GM23338 (cell line): ENCODE data around the gene FCRL3.

Source experiments
- CREB1 ChIP-seq: fragments of 250-450 bp; sonication (Bioruptor Pico); IDR thresholded peaks from 2 replicates; pipeline ENCODE4 v1.5.0; 2020; ENCODE audit warnings: low read depth, mild to moderate bottlenecking, moderate library complexity
- EZH2 ChIP-seq: fragments of 200-600 bp; sonication (generic); IDR thresholded peaks from one replicate; pipeline ENCODE4 v1.8.0; 2017; ENCODE audit warnings: antibody characterized with exemption, mild to moderate bottlenecking, low read depth; ENCODE audit not compliant: unreplicated experiment
- EZH2phosphoT487 ChIP-seq: fragments of 200-600 bp; sonication (generic); IDR thresholded peaks from one replicate; pipeline ENCODE4 v1.8.1; 2018; ENCODE audit warnings: antibody characterized with exemption; ENCODE audit not compliant: unreplicated experiment
- NANOG ChIP-seq: IDR thresholded peaks from 2 replicates; pipeline ENCODE4 v1.6.1; 2016; ENCODE audit warnings: antibody characterized with exemption, borderline replicate concordance
- POLR2AphosphoS5 ChIP-seq: IDR thresholded peaks from 2 replicates; pipeline ENCODE4 v1.6.1; 2016; ENCODE audit warnings: antibody characterized with exemption, low read depth
- STAT1 ChIP-seq: IDR thresholded peaks from one replicate; pipeline ENCODE4 v1.6.1; 2016; ENCODE audit warnings: antibody characterized with exemption; ENCODE audit not compliant: unreplicated experiment
- ZNF114 ChIP-seq: fragments of 250-450 bp; sonication (Bioruptor Pico); IDR thresholded peaks from 2 replicates; pipeline ENCODE4 v1.5.0; 2020; ENCODE audit warnings: mild to moderate bottlenecking, moderate library complexity
- ZNF331 ChIP-seq: fragments of 250-450 bp; sonication (Bioruptor Pico); IDR thresholded peaks from 2 replicates; pipeline ENCODE4 v1.5.0; 2020; ENCODE audit warnings: low read depth, mild to moderate bottlenecking, moderate library complexity
- TF ChIP-seq, protein P1 (sequence below): IDR thresholded peaks from one replicate; pipeline ENCODE4 v1.6.1; 2018; ENCODE audit warnings: antibody characterized with exemption; ENCODE audit not compliant: unreplicated experiment
- TF ChIP-seq, protein P2 (sequence below), 2 experiments: fragments of 200-600 bp in 1 of 2; sonication (generic) in 1 of 2; conservative IDR thresholded peaks; 2 replicates each; pipeline versions ENCODE4 v1.5.1 to v1.6.1; 2016 to 2017; ENCODE audit warnings: antibody characterized with exemption in 2 of 2, low read depth in 2 of 2, mild to moderate bottlenecking in 2 of 2, moderate library complexity in 1 of 2
- TF ChIP-seq, protein P3 (sequence below): IDR thresholded peaks from 2 replicates; pipeline ENCODE4 v1.6.1; 2016; ENCODE audit warnings: antibody characterized with exemption
- TF ChIP-seq, protein P4 (sequence below): fragments of 250-450 bp; sonication (Bioruptor Pico); IDR thresholded peaks from 2 replicates; pipeline ENCODE4 v1.5.0; 2020; ENCODE audit warnings: mild to moderate bottlenecking, moderate library complexity

DNA sequence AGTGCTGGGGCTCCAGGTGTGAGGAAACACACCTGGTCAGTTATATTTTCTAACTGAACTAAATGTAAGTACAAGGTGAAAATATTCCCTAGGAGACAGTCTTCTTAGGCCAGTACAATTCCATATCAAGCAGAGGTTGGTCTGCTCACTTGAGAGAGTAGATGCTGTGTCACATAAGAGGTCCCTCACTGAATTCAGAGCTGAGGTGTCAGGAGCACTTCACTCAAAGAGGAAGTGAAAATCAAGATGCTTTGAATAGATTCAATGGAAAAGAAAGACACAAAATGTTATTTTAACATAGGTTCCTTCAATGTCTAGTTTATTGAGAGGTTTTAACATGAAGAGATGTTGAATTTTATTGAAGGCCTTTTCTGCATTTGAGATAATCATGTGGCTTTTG, 4.3 kb upstream of the FCRL3 start:
- TF ChIP-seq, protein P1, sequence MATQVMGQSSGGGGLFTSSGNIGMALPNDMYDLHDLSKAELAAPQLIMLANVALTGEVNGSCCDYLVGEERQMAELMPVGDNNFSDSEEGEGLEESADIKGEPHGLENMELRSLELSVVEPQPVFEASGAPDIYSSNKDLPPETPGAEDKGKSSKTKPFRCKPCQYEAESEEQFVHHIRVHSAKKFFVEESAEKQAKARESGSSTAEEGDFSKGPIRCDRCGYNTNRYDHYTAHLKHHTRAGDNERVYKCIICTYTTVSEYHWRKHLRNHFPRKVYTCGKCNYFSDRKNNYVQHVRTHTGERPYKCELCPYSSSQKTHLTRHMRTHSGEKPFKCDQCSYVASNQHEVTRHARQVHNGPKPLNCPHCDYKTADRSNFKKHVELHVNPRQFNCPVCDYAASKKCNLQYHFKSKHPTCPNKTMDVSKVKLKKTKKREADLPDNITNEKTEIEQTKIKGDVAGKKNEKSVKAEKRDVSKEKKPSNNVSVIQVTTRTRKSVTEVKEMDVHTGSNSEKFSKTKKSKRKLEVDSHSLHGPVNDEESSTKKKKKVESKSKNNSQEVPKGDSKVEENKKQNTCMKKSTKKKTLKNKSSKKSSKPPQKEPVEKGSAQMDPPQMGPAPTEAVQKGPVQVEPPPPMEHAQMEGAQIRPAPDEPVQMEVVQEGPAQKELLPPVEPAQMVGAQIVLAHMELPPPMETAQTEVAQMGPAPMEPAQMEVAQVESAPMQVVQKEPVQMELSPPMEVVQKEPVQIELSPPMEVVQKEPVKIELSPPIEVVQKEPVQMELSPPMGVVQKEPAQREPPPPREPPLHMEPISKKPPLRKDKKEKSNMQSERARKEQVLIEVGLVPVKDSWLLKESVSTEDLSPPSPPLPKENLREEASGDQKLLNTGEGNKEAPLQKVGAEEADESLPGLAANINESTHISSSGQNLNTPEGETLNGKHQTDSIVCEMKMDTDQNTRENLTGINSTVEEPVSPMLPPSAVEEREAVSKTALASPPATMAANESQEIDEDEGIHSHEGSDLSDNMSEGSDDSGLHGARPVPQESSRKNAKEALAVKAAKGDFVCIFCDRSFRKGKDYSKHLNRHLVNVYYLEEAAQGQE = no peak
- TF ChIP-seq, protein P2, sequence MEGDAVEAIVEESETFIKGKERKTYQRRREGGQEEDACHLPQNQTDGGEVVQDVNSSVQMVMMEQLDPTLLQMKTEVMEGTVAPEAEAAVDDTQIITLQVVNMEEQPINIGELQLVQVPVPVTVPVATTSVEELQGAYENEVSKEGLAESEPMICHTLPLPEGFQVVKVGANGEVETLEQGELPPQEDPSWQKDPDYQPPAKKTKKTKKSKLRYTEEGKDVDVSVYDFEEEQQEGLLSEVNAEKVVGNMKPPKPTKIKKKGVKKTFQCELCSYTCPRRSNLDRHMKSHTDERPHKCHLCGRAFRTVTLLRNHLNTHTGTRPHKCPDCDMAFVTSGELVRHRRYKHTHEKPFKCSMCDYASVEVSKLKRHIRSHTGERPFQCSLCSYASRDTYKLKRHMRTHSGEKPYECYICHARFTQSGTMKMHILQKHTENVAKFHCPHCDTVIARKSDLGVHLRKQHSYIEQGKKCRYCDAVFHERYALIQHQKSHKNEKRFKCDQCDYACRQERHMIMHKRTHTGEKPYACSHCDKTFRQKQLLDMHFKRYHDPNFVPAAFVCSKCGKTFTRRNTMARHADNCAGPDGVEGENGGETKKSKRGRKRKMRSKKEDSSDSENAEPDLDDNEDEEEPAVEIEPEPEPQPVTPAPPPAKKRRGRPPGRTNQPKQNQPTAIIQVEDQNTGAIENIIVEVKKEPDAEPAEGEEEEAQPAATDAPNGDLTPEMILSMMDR (conservative IDR thresholded peaks at IDR 0.05; ENCODE audit: low read depth in 2 of 2) = no peak
- TF ChIP-seq POLR2AphosphoS5 (no peak), EZH2 (no peak), EZH2phosphoT487 (no peak), CREB1 (CRISPR knock-in tag) (no peak), NANOG (no peak), ZNF114 (CRISPR knock-in tag) (no peak), ZNF331 (CRISPR knock-in tag) (no peak), STAT1 (no peak)
- TF ChIP-seq, protein P3, sequence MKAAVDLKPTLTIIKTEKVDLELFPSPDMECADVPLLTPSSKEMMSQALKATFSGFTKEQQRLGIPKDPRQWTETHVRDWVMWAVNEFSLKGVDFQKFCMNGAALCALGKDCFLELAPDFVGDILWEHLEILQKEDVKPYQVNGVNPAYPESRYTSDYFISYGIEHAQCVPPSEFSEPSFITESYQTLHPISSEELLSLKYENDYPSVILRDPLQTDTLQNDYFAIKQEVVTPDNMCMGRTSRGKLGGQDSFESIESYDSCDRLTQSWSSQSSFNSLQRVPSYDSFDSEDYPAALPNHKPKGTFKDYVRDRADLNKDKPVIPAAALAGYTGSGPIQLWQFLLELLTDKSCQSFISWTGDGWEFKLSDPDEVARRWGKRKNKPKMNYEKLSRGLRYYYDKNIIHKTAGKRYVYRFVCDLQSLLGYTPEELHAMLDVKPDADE = no peak
- TF ChIP-seq, protein P4, sequence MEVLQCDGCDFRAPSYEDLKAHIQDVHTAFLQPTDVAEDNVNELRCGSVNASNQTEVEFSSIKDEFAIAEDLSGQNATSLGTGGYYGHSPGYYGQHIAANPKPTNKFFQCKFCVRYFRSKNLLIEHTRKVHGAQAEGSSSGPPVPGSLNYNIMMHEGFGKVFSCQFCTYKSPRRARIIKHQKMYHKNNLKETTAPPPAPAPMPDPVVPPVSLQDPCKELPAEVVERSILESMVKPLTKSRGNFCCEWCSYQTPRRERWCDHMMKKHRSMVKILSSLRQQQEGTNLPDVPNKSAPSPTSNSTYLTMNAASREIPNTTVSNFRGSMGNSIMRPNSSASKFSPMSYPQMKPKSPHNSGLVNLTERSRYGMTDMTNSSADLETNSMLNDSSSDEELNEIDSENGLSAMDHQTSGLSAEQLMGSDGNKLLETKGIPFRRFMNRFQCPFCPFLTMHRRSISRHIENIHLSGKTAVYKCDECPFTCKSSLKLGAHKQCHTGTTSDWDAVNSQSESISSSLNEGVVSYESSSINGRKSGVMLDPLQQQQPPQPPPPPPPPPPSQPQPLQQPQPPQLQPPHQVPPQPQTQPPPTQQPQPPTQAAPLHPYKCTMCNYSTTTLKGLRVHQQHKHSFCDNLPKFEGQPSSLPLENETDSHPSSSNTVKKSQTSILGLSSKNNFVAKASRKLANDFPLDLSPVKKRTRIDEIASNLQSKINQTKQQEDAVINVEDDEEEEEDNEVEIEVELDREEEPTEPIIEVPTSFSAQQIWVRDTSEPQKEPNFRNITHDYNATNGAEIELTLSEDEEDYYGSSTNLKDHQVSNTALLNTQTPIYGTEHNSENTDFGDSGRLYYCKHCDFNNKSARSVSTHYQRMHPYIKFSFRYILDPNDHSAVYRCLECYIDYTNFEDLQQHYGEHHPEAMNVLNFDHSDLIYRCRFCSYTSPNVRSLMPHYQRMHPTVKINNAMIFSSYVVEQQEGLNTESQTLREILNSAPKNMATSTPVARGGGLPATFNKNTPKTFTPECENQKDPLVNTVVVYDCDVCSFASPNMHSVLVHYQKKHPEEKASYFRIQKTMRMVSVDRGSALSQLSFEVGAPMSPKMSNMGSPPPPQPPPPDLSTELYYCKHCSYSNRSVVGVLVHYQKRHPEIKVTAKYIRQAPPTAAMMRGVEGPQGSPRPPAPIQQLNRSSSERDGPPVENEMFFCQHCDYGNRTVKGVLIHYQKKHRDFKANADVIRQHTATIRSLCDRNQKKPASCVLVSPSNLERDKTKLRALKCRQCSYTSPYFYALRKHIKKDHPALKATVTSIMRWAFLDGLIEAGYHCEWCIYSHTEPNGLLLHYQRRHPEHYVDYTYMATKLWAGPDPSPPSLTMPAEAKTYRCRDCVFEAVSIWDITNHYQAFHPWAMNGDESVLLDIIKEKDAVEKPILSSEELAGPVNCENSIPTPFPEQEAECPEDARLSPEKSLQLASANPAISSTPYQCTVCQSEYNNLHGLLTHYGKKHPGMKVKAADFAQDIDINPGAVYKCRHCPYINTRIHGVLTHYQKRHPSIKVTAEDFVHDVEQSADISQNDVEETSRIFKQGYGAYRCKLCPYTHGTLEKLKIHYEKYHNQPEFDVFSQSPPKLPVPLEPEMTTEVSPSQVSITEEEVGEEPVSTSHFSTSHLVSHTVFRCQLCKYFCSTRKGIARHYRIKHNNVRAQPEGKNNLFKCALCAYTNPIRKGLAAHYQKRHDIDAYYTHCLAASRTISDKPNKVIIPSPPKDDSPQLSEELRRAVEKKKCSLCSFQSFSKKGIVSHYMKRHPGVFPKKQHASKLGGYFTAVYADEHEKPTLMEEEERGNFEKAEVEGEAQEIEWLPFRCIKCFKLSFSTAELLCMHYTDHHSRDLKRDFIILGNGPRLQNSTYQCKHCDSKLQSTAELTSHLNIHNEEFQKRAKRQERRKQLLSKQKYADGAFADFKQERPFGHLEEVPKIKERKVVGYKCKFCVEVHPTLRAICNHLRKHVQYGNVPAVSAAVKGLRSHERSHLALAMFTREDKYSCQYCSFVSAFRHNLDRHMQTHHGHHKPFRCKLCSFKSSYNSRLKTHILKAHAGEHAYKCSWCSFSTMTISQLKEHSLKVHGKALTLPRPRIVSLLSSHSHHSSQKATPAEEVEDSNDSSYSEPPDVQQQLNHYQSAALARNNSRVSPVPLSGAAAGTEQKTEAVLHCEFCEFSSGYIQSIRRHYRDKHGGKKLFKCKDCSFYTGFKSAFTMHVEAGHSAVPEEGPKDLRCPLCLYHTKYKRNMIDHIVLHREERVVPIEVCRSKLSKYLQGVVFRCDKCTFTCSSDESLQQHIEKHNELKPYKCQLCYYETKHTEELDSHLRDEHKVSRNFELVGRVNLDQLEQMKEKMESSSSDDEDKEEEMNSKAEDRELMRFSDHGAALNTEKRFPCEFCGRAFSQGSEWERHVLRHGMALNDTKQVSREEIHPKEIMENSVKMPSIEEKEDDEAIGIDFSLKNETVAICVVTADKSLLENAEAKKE (CRISPR knock-in tag) = no peak
